H1 (cell line): Measurements from ENCODE around the gene THAP2. TPM values are rescaled to one million over a fixed set of nuclear protein-coding genes. Genes with fewer than 3 reads are reported as not detected.

Experiments
- CTCF ChIA-PET: fragments of 300-600 bp; sonication (Branson Sonifier 250); formaldehyde crosslinking; loops from one replicate; lab custom pipeline; 2021; ENCODE audit not compliant: partially characterized antibody; lab: Charles Lee
- POLR2A ChIA-PET: fragments of 300-600 bp; sonication (Branson Sonifier 250); formaldehyde crosslinking; loops from one replicate; lab custom pipeline; 2021; ENCODE audit warnings: inconsistent platforms; ENCODE audit not compliant: partially characterized antibody; lab: Charles Lee
- DNase-seq, 2 experiments: peaks; one replicate each; pipeline versions ENCODE4 v3.0.0 to v3.0.0-alpha.2; 2010 to 2022; ENCODE audit warnings: low spot score in 2 of 2, low read depth in 1 of 2, mixed read lengths in 1 of 2
- FAIRE-seq: peaks from 2 replicates; lab custom pipeline; 2011; peaks lifted over from hg19 to GRCh38; lab: Jason Lieb, UNC
- H2AFZ ChIP-seq: 2 replicates; pipeline ENCODE4 v1.8.1; 2012; ENCODE audit warnings: low read length, inconsistent platforms
- H2AK5ac ChIP-seq: 2 replicates; pipeline ENCODE4 v1.6.1; 2013; ENCODE audit warnings: low read depth, low read length
- H2BK120ac ChIP-seq: replicated peaks from 2 replicates; pipeline ENCODE3; 2013; ENCODE audit warnings: low read depth, low read length, inconsistent platforms
- H2BK12ac ChIP-seq: 2 replicates; pipeline ENCODE4 v1.6.1; 2013; ENCODE audit warnings: low read depth, low read length
- H2BK15ac ChIP-seq: 2 replicates; pipeline ENCODE4 v1.6.1; 2013; ENCODE audit warnings: low read length
- H2BK20ac ChIP-seq: 2 replicates; pipeline ENCODE4 v1.6.1; 2013; ENCODE audit warnings: low read length
- H2BK5ac ChIP-seq: 2 replicates; pipeline ENCODE4 v1.6.1; 2013; ENCODE audit warnings: low read depth, low read length
- H3K14ac ChIP-seq: 2 replicates; pipeline ENCODE4 v1.6.1; 2013; ENCODE audit warnings: inconsistent platforms; ENCODE audit not compliant: insufficient read length
- H3K18ac ChIP-seq: 2 replicates; pipeline ENCODE4 v1.6.1; 2013; ENCODE audit warnings: low read length; ENCODE audit errors: extremely low read depth
- H3K23ac ChIP-seq: 2 replicates; pipeline ENCODE4 v1.6.1; 2013; ENCODE audit warnings: inconsistent platforms; ENCODE audit not compliant: insufficient read length
- H3K23me2 ChIP-seq: 2 replicates; pipeline ENCODE4 v1.6.1; 2013; ENCODE audit warnings: low read depth, low read length
- H3K27ac ChIP-seq: 2 replicates; pipeline ENCODE4 v1.6.1; 2011; ENCODE audit warnings: low read depth, low read length, inconsistent platforms
- H3K27me3 ChIP-seq, 4 experiments: replicated peaks in 1 of 4; 1 replicate in 1 of 4; 2 replicates in 3 of 4; pipeline versions ENCODE4 v1.6.1 to v1.8.1; 2011 to 2013; ENCODE audit warnings: low read length in 3 of 4, mild to moderate bottlenecking in 3 of 4, inconsistent platforms in 2 of 4, mixed read lengths in 2 of 4, moderate library complexity in 1 of 4; ENCODE audit not compliant: control insufficient read depth in 3 of 4, insufficient read depth in 3 of 4; ENCODE audit errors: extremely low read depth in 1 of 4
- H3K36me3 ChIP-seq, 4 experiments: 2 replicates each; pipeline versions ENCODE4 v1.6.1 to v1.8.1; 2011 to 2013; ENCODE audit warnings: mild to moderate bottlenecking in 4 of 4, low read length in 3 of 4, moderate library complexity in 2 of 4, control low read depth in 1 of 4, inconsistent platforms in 1 of 4; ENCODE audit not compliant: insufficient read depth in 4 of 4, control insufficient read depth in 2 of 4
- H3K4ac ChIP-seq: replicated peaks from 2 replicates; pipeline ENCODE3; 2013; ENCODE audit warnings: low read length, low read depth, mixed read lengths, inconsistent platforms; ENCODE audit not compliant: insufficient read length
- H3K4me1 ChIP-seq, 4 experiments: replicated peaks in 1 of 4; 1 replicate in 1 of 4; 2 replicates in 3 of 4; pipeline versions ENCODE4 v1.6.1 to v1.8.1; 2011 to 2013; ENCODE audit warnings: low read length in 3 of 4, inconsistent platforms in 2 of 4, mixed read lengths in 1 of 4; ENCODE audit not compliant: insufficient read depth in 4 of 4, control insufficient read depth in 3 of 4
- H3K4me2 ChIP-seq, 2 experiments: 2 replicates each; pipeline versions ENCODE4 v1.6.1 to v1.8.1; 2011 to 2013; ENCODE audit warnings: low read depth in 2 of 2, low read length in 2 of 2, control low read depth in 1 of 2, inconsistent platforms in 1 of 2, mild to moderate bottlenecking in 1 of 2; ENCODE audit not compliant: insufficient read depth in 1 of 2
- H3K4me3 ChIP-seq, 4 experiments: fragments of 200-600, 300-600 bp in 1 of 4; sonication (generic), shearing (Covaris generic), sonication (Bioruptor Twin) in 1 of 4; 2 replicates each; pipeline versions ENCODE4 v1.5.1 to v1.8.1; 2011 to 2016; ENCODE audit warnings: low read length in 4 of 4, low read depth in 3 of 4, control low read depth in 2 of 4, inconsistent platforms in 2 of 4, mild to moderate bottlenecking in 2 of 4, mixed read lengths in 1 of 4, moderate library complexity in 1 of 4; ENCODE audit not compliant: insufficient read depth in 2 of 4; ENCODE audit errors: extremely low read depth in 1 of 4
- H3K56ac ChIP-seq: replicated peaks from 2 replicates; pipeline ENCODE3; 2013; ENCODE audit warnings: low read depth, mild to moderate bottlenecking, mixed read lengths, low read length, inconsistent platforms; ENCODE audit not compliant: insufficient read length
- H3K79me1 ChIP-seq: 2 replicates; pipeline ENCODE4 v1.6.1; 2013; ENCODE audit warnings: low read depth, low read length, control low read depth
- H3K79me2 ChIP-seq, 2 experiments: 2 replicates each; pipeline versions ENCODE4 v1.6.1 to v1.8.1; 2012 to 2013; ENCODE audit warnings: low read length in 2 of 2, mild to moderate bottlenecking in 2 of 2, inconsistent platforms in 1 of 2; ENCODE audit not compliant: insufficient read depth in 2 of 2, control insufficient read depth in 1 of 2
- H3K9ac ChIP-seq, 4 experiments: replicated peaks in 1 of 4; 1 replicate in 1 of 4; 2 replicates in 3 of 4; pipeline versions ENCODE4 v1.6.1 to v1.8.1; 2011 to 2013; ENCODE audit warnings: low read depth in 3 of 4, low read length in 3 of 4, control low read depth in 2 of 4, mild to moderate bottlenecking in 2 of 4, moderate library complexity in 2 of 4, inconsistent platforms in 1 of 4; ENCODE audit errors: extremely low read depth in 1 of 4
- H3K9me3 ChIP-seq, 2 experiments: 2 replicates each; pipeline versions ENCODE4 v1.6.1 to v1.8.1; 2012 to 2013; ENCODE audit warnings: mild to moderate bottlenecking in 2 of 2, moderate library complexity in 2 of 2, control low read depth in 1 of 2, inconsistent platforms in 1 of 2, low read depth in 1 of 2, low read length in 1 of 2, mixed read lengths in 1 of 2; ENCODE audit not compliant: insufficient read depth in 2 of 2
- H4K20me1 ChIP-seq, 2 experiments: replicated peaks in 1 of 2; 2 replicates each; pipeline versions ENCODE3 to v1.8.1; 2011 to 2013; ENCODE audit warnings: inconsistent platforms in 2 of 2, low read length in 2 of 2, mild to moderate bottlenecking in 1 of 2; ENCODE audit not compliant: insufficient read depth in 2 of 2, control insufficient read depth in 1 of 2
- H4K5ac ChIP-seq: 2 replicates; pipeline ENCODE4 v1.6.1; 2013; ENCODE audit warnings: low read length, low read depth, mixed read lengths, inconsistent platforms; ENCODE audit not compliant: insufficient read length
- H4K8ac ChIP-seq: 2 replicates; pipeline ENCODE4 v1.8.0; 2013; ENCODE audit warnings: mild to moderate bottlenecking, moderate library complexity, low read length, inconsistent platforms; ENCODE audit not compliant: insufficient read depth; ENCODE audit errors: extremely low read depth
- H4K91ac ChIP-seq: replicated peaks from 2 replicates; pipeline ENCODE3; 2013; ENCODE audit warnings: low read length, mixed read lengths, inconsistent platforms; ENCODE audit not compliant: insufficient read length
- CBX5 ChIP-seq: fragments of 300-800, 300-1000 bp; sonication (generic); IDR thresholded peaks from 2 replicates; pipeline ENCODE4 v1.7.1; 2016; ENCODE audit warnings: antibody characterized with exemption, low read length, low read depth
- CTCF ChIP-seq, 3 experiments: IDR thresholded peaks; 1 replicate in 2 of 3; 2 replicates in 1 of 3; pipeline versions ENCODE4 v1.5.1 to v1.6.1; 2011; ENCODE audit warnings: low read length in 3 of 3, mild to moderate bottlenecking in 3 of 3, inconsistent platforms in 2 of 3, low read depth in 1 of 3, moderate library complexity in 1 of 3; ENCODE audit not compliant: insufficient read depth in 1 of 3; ENCODE audit errors: control extremely low read depth in 1 of 3
- EGR1 ChIP-seq: IDR thresholded peaks from 2 replicates; pipeline ENCODE4 v1.6.1; 2011; ENCODE audit warnings: low read depth, low read length, borderline replicate concordance
- NANOG ChIP-seq: IDR thresholded peaks from 2 replicates; pipeline ENCODE4 v1.6.1; 2011; ENCODE audit warnings: low read length, low read depth, mild to moderate bottlenecking, inconsistent platforms; ENCODE audit not compliant: insufficient read depth, poor library complexity, severe bottlenecking
- RAD21 ChIP-seq, 2 experiments: IDR thresholded peaks in 1 of 2; conservative IDR thresholded peaks in 1 of 2; 2 replicates each; pipeline ENCODE4 v1.6.1; 2011; ENCODE audit warnings: low read depth in 2 of 2, low read length in 2 of 2, improper control_type of control experiment in 1 of 2, inconsistent platforms in 1 of 2, mild to moderate bottlenecking in 1 of 2, moderate library complexity in 1 of 2
- RBBP5 ChIP-seq: IDR thresholded peaks from 2 replicates; pipeline ENCODE4 v1.7.1; 2012; ENCODE audit warnings: low read depth, mild to moderate bottlenecking, inconsistent platforms, low read length, moderate library complexity, borderline replicate concordance
- SUZ12 ChIP-seq: fragments of 200-600 bp; sonication (generic); IDR thresholded peaks from 2 replicates; pipeline ENCODE4 v1.6.1; 2012; ENCODE audit warnings: mild to moderate bottlenecking, inconsistent platforms, low read length, moderate library complexity, mixed read lengths
- WGBS, 2 experiments: shearing (Covaris generic) in 1 of 2; methylation state at CpG; one replicate each; pipeline versions ENCODE4 v1.1.6 to v1.1.7; 2013 to 2015; ENCODE audit warnings: low lambda C conversion rate in 2 of 2, mixed read lengths in 2 of 2, inconsistent platforms in 1 of 2, low coverage in 1 of 2, missing lambda C conversion rate in 1 of 2; ENCODE audit not compliant: insufficient replicate concordance in 2 of 2, insufficient coverage in 1 of 2, insufficient read length in 1 of 2; ENCODE audit errors: extremely low coverage in 1 of 2, missing lambda C conversion rate in 1 of 2; 5-methylcytosine and 5-hydroxymethylcytosine counted together
- polyA plus RNA-seq, 7 experiments: library from polyadenylated mRNA; depleted of rRNA in 3 of 7; stranded (reverse) in 5 of 7; unstranded in 2 of 7; fragments of >200 nt in 5 of 7; fragments of 200-250 nt in 2 of 7; gene quantifications; 1 replicate in 5 of 7; 2 replicates in 1 of 7; 4 replicates in 1 of 7; pipeline versions ENCODE4 v1.2.1 to v1.2.3, GENCODE V29; 2011 to 2013; ENCODE audit warnings: missing spikeins in 2 of 7, mixed read lengths in 2 of 7
- total RNA-seq: library from RNA; stranded (reverse); fragmentation: NEBNext Ultra II Directional; extraction: Animal tissue kit (Norgen Biotek cat#: 25700); gene quantifications from 2 replicates; pipeline ENCODE4 v1.2.1, GENCODE V29; 2021
- TF ChIP-seq, protein P1 (sequence below): IDR thresholded peaks from 2 replicates; pipeline ENCODE4 v1.6.1; 2012; ENCODE audit warnings: inconsistent platforms

Gene THAP2
- total and polyA plus RNA-seq, 2 of the 8 experiments (the other 6 are each of a cell fraction or from before 2014, with no cell fraction given), result 1.8 to 5.3 TPM

DNA sequence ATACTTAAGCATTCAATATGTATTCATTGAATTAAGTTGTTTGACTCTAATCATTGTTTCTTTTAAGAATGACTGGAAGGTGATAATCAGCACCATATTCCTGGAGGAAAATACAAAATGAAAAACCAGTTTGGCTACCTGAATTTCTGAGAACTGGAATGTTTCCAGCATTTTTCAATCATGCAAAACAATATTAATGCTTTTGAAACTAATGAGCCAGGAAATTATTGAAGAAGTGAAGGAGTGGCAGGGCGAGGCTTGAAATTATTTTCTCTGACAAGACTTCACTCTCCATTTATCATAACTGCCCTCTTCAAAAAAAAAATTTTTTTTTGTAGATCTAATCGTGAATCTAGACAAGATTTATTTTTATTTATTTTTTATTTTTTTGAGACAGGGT, 40.8 kb downstream of the THAP2 start:
- CTCF ChIA-PET, result interaction anchor here (0.6 to 1.8 kb wide), 4 partner anchors 27 to 415 kb away, joined by 3 to 5 read pairs (median 4); no protein-coding TSS in a partner anchor
- TF ChIP-seq RBBP5, result no peak
- no peak for TF ChIP-seq SUZ12
- no peak for TF ChIP-seq RAD21 (IDR thresholded peaks at IDR 0.05 in 1 of 2, conservative IDR thresholded peaks at IDR 0.05 in 1 of 2; ENCODE audit: low read depth in 2 of 2, low read length in 2 of 2)
- no peak for TF ChIP-seq CTCF (IDR thresholded peaks at IDR 0.05; ENCODE audit: control extremely low read depth in 1 of 3, insufficient read depth in 1 of 3, low read depth in 1 of 3, low read length in 3 of 3)
- no peak for TF ChIP-seq CBX5
- no peak for TF ChIP-seq EGR1
- TF ChIP-seq, protein P1, sequence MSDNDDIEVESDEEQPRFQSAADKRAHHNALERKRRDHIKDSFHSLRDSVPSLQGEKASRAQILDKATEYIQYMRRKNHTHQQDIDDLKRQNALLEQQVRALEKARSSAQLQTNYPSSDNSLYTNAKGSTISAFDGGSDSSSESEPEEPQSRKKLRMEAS, result no peak
- no peak for TF ChIP-seq NANOG

More for the DNA sequence above, 40.8 kb downstream of the THAP2 start:
- no peak overlapping the region for H2BK5ac ChIP-seq
- H3K56ac ChIP-seq, result no peak overlapping the region
- no peak overlapping the region for H3K14ac ChIP-seq
- H4K5ac ChIP-seq, result no peak overlapping the region
- no peak overlapping the region for H3K4me2 ChIP-seq
- no peaks in the 10 kb centered on the region for H3K4me1 ChIP-seq
- no peak overlapping the region for H3K4ac ChIP-seq
- no peak overlapping the region for H3K23ac ChIP-seq
- peaks cover 0 to 2% (median 0%) of the 10 kb centered on the region in 4 experiments; a peak in 2 of 8 replicates for H3K36me3 ChIP-seq
- no peaks in the 10 kb centered on the region for H3K9me3 ChIP-seq
- no peak overlapping the region for H2AK5ac ChIP-seq
- no peaks in the 10 kb centered on the region for H3K23me2 ChIP-seq
- H2AFZ ChIP-seq, result no peak overlapping the region
- H3K79me1 ChIP-seq, result no peaks in the 10 kb centered on the region
- H3K27ac ChIP-seq, result no peak overlapping the region
- WGBS, 2 experiments, result 98% methylated on average over 2 of the region's 2 CpGs; no CpG with 5 or more reads in 1 of the 2 experiments
- no peak overlapping the region for H2BK20ac ChIP-seq
- H3K4me3 ChIP-seq, result no peak overlapping the region
- H2BK15ac ChIP-seq, result no peak overlapping the region
- no peak overlapping the region for H4K91ac ChIP-seq
- H2BK120ac ChIP-seq, result no peak overlapping the region
- no peak overlapping the region for H3K18ac ChIP-seq
- no peaks in the 10 kb centered on the region for H3K27me3 ChIP-seq
- no peaks in the 10 kb centered on the region for H3K79me2 ChIP-seq
- FAIRE-seq, result no peak
- no peaks in the 10 kb centered on the region for H4K20me1 ChIP-seq
- DNase-seq, result no peak
- no peak overlapping the region for H4K8ac ChIP-seq
- H2BK12ac ChIP-seq, result no peak overlapping the region
- no peak overlapping the region for H3K9ac ChIP-seq
- POLR2A ChIA-PET, result no interaction called here
